ENCODE results near the gene ATP1A1. TPM values are rescaled to one million over a fixed set of nuclear protein-coding genes. Genes with fewer than 3 reads are reported as not detected.

Gene ATP1A1
- total RNA-seq, 8 experiments from 2014 or later: 84.7 to 209 (median 128) TPM

DNA sequence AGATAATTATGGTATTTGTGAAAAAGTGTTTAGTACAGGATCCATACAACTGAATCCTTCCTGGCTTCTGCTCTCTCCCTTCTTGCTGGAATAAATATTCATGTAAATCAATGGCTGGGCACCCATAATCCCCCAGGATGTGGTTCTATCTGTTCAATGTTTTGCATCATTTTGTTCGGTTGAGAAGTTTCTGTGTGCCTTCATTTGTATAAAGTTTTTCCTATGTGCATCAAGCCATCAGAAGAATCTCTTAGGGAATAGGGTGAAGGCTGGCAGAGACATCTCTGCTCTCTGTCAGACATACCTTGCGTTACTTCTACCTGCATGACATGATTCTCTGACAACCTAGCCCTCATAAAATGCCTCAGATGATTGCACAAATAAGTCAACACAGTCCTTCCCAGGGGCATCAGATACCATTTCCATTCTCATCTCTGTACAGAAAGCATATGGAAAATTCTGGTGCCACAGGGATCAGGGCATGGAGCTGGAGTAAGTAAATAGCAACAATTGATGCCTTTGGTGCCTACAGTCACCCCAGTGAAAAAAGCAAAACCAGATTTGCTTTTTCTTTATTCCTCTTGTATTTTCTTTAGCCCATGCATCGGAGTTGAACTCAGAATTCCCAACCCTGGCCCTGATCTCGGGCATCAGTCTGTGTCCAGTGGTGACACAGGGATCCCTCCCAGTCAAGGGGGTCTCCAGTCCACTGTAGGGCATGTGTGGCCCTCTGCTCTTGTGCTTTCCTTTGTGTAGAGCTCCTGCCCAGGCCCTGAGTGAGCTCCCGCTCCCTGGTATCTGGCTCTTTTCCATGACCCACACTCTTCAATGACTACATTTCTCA lies 39.7 kb upstream of the ATP1A1 start:
- in situ Hi-C loops (cut with MboI; ENCODE audit: low pct_unique_long_range_greater_than_20kb in 2 of 9, low sequenced_read_pairs in 9 of 9, unreplicated experiment in 9 of 9): no loop called here
- no peak for ATAC-seq (replicated peaks in 6 of 8)
- 20 to 100% (median 93%) methylated on average over 1 to 5 of the region's 5 CpGs; no CpG with 5 or more reads in 1 of the 10 experiments for WGBS, 10 experiments
- H3K4me1 ChIP-seq (replicated peaks in 1 of 2): peaks cover 25 to 27% of the 10 kb centered on the region in 2 donors
- H3K27ac ChIP-seq: no peak overlapping the region
- H3K4me3 ChIP-seq: no peak overlapping the region

DNA sequence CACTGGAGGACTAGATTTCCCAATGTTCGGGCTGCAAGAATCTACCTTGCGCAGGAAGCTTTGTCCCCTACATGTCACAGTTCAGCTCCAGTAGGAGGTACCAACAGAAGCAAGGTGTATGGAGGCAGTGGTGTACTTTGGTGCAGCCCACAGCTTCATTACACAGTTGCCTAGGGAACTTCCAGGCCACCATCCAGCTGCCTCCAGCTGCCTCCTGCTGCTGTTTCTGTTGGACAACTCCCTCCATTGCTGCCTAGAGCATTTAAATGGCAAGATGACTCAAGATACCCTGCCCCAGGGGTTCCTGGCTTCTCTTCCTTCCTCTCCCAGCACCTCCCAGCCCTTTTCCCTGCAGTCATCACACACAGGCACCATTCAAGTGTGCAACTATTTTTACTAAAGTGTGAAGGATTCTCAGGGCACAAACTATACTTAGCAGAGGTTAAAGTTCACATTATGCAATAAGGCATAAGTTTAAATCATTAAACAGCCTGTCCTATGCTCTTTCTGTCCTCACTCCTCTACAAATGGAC lies 39.0 kb upstream of the ATP1A1 start:
- in situ Hi-C loops (cut with MboI; ENCODE audit: low pct_unique_long_range_greater_than_20kb in 2 of 9, low sequenced_read_pairs in 9 of 9, unreplicated experiment in 9 of 9): no loop called here
- 80 to 100% (median 100%) methylated on average over 1 to 2 of the region's 2 CpGs; no CpG with 5 or more reads in 6 of the 10 experiments for WGBS, 10 experiments
- H3K27ac ChIP-seq: no peak overlapping the region

GRCh38 chr1:116334868-116335635 lies 38.0 kb upstream of the ATP1A1 start:
- peak in 5 of 8 experiments; percentile 16 to 71 (median 64) for ATAC-seq (replicated peaks in 6 of 8)
- H3K4me1 ChIP-seq (replicated peaks in 1 of 2): peaks cover 25 to 27% of the 10 kb centered on the region in 2 donors
- in situ Hi-C loops (cut with MboI; ENCODE audit: low pct_unique_long_range_greater_than_20kb in 2 of 9, low sequenced_read_pairs in 9 of 9, unreplicated experiment in 9 of 9): no loop called here
- H3K4me3 ChIP-seq: no peak overlapping the region
- H3K27ac ChIP-seq: no peak overlapping the region
- WGBS, 10 experiments: 53 to 86% (median 66%) methylated on average over 3 to 9 of the region's 9 CpGs; no CpG with 5 or more reads in 1 of the 10 experiments

More for the DNA sequence above, 39.0 kb upstream of the ATP1A1 start:
- Histone ChIP-seq H3K4me3 (no peak overlapping the region), H3K4me1 (replicated peaks in 1 of 2) (peaks cover 25 to 27% of the 10 kb centered on the region in 2 donors)
- peak in 6 of 8 experiments; percentile 43 to 98 (median 50) for ATAC-seq (replicated peaks in 6 of 8)

DNA sequence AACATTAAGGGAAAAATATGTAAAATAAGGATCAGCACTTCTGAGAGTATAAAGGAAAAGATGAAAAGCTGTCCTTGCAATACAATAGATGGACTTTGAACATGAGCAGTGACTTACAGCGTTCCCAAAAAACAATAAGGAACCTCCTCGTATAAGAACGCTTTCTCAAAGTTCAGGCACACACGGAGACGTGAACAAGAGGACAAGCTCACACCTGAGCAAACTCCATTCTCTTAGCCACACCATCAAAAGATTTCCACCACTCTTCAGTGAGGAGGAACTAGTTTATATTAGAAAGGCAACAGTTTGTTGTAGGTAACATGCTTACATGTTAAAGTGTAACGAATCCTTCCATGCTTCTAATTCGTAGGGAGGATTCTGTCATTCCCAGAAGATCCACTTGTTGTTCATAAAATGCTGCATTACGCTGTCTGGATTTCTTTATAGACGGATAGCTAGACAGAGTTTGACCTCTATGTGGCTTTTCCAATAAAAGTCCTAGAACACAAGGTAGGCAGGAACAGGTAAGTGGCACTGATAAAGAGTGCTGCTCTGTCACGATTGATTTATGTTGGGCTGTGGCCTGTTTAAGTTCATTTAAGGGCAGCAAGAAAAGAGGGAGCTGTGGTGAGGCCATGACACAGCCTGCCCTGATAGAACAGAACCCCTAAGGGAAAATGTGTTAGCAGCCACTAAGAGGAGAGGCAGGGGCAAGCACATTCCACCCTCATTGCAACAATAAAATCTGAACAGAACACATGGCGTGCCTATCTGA lies 37.0 kb upstream of the ATP1A1 start:
- Histone ChIP-seq H3K4me1 (replicated peaks in 1 of 2) (peaks cover 25 to 27% of the 10 kb centered on the region in 2 donors), H3K27ac (no peak overlapping the region), H3K4me3 (no peak overlapping the region)
- 69 to 100% (median 79%) methylated on average over 1 to 11 of the region's 11 CpGs for WGBS, 10 experiments
- no peak for ATAC-seq (replicated peaks in 6 of 8)
- in situ Hi-C loops (cut with MboI; ENCODE audit: low pct_unique_long_range_greater_than_20kb in 2 of 9, low sequenced_read_pairs in 9 of 9, unreplicated experiment in 9 of 9): no loop called here

GRCh38 chr1:116337398-116337797 lies 35.6 kb upstream of the ATP1A1 start:
- H3K4me3 ChIP-seq: no peak overlapping the region
- no peak for ATAC-seq (replicated peaks in 6 of 8)
- WGBS, 10 experiments: 61 to 98% (median 91%) methylated on average over 5 to 7 of the region's 7 CpGs; no CpG with 5 or more reads in 2 of the 10 experiments
- in situ Hi-C loops (cut with MboI; ENCODE audit: low pct_unique_long_range_greater_than_20kb in 2 of 9, low sequenced_read_pairs in 9 of 9, unreplicated experiment in 9 of 9): no loop called here
- peaks cover 21 to 23% of the 10 kb centered on the region in 2 donors for H3K4me1 ChIP-seq (replicated peaks in 1 of 2)
- no peak overlapping the region for H3K27ac ChIP-seq

- 29 to 100% (median 76%) methylated on average over 2 of the region's 2 CpGs; no CpG with 5 or more reads in 2 of the 10 experiments for WGBS, 10 experiments
- Histone ChIP-seq H3K4me1 (replicated peaks in 1 of 2) (peaks cover 17 to 19% of the 10 kb centered on the region in 2 donors), H3K4me3 (no peak overlapping the region), H3K27ac (no peak overlapping the region)
- no peak for ATAC-seq (replicated peaks in 6 of 8)
- in situ Hi-C loops (cut with MboI; ENCODE audit: low pct_unique_long_range_greater_than_20kb in 2 of 9, low sequenced_read_pairs in 9 of 9, unreplicated experiment in 9 of 9): no loop called here
Measured at GRCh38 chr1:116338400-116338799, 34.6 kb upstream of the ATP1A1 start.

DNA sequence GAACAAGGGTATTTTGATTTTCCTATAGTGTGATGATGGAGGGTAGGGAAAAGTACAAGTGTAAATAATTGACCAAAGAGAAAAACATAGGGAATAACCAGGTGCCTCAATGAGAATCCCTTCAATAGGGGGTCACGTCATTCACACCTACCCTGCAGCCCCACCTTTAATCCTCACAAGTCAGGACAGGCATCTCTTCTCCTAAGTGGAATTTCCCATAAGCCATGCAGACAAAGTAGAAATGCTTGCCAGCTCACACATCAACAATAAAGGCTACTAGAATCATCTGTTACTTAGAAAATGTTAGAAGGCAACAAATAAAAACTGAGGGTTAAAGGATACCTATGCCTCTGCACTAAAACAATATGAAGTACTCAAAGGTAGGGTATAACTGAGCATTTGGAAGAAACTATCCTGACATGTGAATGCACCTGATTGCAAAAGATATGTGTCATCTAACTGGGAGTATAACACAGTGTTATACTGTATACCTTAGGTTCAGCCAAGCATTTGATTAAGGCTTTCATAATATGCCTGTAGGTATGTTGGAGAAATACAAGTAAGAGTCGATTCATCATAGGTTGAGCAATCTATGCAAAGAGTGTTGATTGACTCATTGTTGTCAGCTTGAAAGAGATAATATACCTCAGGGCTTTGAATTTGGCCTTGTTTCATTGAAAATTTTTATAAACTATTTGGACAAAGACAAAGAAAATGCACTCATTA lies 32.4 kb upstream of the ATP1A1 start:
- no peak overlapping the region for H3K4me3 ChIP-seq
- ATAC-seq (replicated peaks in 6 of 8): peak in 2 of 8 experiments; percentile 63 to 72
- H3K4me1 ChIP-seq (replicated peaks in 1 of 2): peaks cover 9 to 15% of the 10 kb centered on the region in 2 donors
- WGBS, 10 experiments: 0 to 96% (median 52%) methylated on average over 1 to 2 of the region's 2 CpGs; no CpG with 5 or more reads in 2 of the 10 experiments
- no peak overlapping the region for H3K27ac ChIP-seq
- in situ Hi-C loops (cut with MboI; ENCODE audit: low pct_unique_long_range_greater_than_20kb in 2 of 9, low sequenced_read_pairs in 9 of 9, unreplicated experiment in 9 of 9): no loop called here

DNA sequence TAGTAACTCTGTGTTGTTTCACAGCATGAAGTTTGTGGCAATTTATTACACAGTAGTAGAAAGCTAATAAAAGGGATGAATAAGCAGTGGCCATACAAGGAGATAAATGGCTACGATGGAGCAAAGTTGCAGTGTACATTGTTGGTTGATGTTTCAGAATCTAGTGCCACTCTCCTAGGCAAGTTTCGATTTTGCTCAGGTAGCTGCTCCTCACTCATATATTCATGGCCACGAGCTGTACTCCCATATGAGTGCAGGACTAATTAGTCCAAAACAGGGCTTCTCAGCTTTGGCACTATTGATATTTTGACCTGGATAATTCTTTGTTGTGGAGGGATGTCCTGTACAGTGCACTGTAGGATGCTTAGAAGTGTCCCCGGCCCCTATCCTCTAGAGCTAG lies 30.0 kb upstream of the ATP1A1 start:
- ATAC-seq (replicated peaks in 6 of 8): no peak
- in situ Hi-C loops (cut with MboI; ENCODE audit: low pct_unique_long_range_greater_than_20kb in 2 of 9, low sequenced_read_pairs in 9 of 9, unreplicated experiment in 9 of 9): no loop called here
- 17 to 95% (median 80%) methylated on average over 1 to 4 of the region's 4 CpGs for WGBS, 10 experiments
- Histone ChIP-seq H3K4me1 (replicated peaks in 1 of 2) (peaks cover 12 to 28% of the 10 kb centered on the region in 2 donors), H3K27ac (no peak overlapping the region), H3K4me3 (no peak overlapping the region)

DNA sequence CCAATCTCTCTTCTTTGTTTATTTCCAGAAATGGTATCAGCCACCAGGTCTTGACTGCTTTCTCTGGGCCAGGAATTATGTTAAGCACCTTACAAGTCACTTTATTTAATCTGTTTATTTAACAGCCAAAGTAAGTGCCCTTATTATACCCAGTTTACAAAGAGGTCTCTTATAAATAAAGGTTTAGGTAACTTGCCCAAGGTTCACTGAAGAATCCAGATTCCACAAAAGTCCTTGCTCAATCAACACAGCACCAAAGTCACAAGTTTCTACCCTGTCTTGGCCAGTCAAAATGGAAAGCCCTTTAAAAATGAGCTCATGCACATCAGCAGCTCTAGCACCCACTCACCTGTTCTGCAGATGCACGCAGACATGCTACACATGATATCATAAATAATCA lies 28.0 kb upstream of the ATP1A1 start:
- no peak for ATAC-seq (replicated peaks in 6 of 8)
- H3K4me1 ChIP-seq (replicated peaks in 1 of 2): peaks cover 12 to 28% of the 10 kb centered on the region in 2 donors
- in situ Hi-C loops (cut with MboI; ENCODE audit: low pct_unique_long_range_greater_than_20kb in 2 of 9, low sequenced_read_pairs in 9 of 9, unreplicated experiment in 9 of 9): no loop called here
- 33 to 100% (median 85%) methylated on average over 1 of the region's 1 CpG; no CpG with 5 or more reads in 3 of the 10 experiments for WGBS, 10 experiments
- H3K4me3 ChIP-seq: no peak overlapping the region
- no peak overlapping the region for H3K27ac ChIP-seq

DNA sequence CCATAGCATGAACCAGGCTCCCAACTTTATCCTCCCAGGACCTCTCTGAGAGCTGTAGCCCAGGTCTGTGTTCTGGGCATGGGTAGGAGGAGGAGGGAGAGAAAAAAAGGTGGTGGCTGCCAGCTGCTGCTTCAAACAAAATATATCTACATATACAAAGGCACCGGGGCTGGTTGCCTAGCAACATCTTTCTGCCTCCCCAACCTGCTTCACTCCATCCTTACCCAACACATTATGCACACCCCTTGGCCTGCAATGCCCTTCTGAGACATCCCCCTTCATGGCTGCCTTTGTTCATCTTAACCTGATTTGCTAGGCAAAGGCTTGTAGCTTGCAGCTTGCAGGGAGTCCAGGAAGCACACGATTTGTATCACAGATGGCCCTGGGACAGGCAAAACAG lies 27.2 kb upstream of the ATP1A1 start:
- in situ Hi-C loops (cut with MboI; ENCODE audit: low pct_unique_long_range_greater_than_20kb in 2 of 9, low sequenced_read_pairs in 9 of 9, unreplicated experiment in 9 of 9): no loop called here
- H3K27ac ChIP-seq: peak overlapping the region in 1 of 2 donors; percentile 59
- ATAC-seq (replicated peaks in 6 of 8): peak in 6 of 8 experiments; percentile 28 to 98 (median 92)
- no peak overlapping the region for H3K4me3 ChIP-seq
- WGBS, 10 experiments: 0% methylated on average over 1 to 2 of the region's 2 CpGs; no CpG with 5 or more reads in 2 of the 10 experiments
- peaks cover 12 to 28% of the 10 kb centered on the region in 2 donors for H3K4me1 ChIP-seq (replicated peaks in 1 of 2)

DNA sequence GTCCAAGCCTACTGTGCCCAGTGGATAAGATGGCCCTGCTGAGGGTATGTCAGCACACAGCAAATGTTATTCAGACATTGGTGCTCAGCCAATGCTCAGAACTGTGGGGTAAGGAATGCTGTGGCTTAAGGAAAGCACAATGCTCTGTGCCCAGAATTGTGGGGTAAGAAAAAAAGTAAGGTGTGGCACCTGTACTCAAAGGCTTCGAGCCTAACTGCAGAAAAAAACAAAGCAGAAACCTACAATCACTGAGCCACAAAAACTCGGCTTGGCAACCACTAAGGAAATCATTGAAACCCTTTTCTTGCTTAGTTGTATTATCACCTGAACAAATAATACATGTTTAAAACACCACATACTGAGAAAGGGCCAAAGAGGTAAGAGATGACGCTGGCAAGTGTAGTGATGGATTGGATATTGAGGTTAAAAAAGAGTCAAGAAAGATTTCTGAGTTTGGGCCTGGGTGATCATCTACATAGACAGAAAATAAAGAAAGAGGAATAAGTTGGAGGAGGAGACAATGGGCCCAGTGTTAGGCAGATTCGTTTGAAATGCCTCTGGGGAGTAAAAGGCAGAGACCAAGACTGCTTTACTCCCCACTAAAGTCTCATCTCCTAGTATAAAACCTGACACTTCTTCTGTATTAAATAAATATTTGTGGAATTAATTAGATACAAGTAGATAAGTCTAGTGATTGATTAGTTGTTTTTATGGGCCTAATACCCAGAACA lies 25.9 kb upstream of the ATP1A1 start:
- H3K4me1 ChIP-seq (replicated peaks in 1 of 2): peaks cover 12 to 28% of the 10 kb centered on the region in 2 donors
- no peak overlapping the region for H3K4me3 ChIP-seq
- H3K27ac ChIP-seq: no peak overlapping the region
- in situ Hi-C loops (cut with MboI; ENCODE audit: low pct_unique_long_range_greater_than_20kb in 2 of 9, low sequenced_read_pairs in 9 of 9, unreplicated experiment in 9 of 9): no loop called here
- peak in 1 of 8 experiments; percentile 15 for ATAC-seq (replicated peaks in 6 of 8)
- 0 to 83% (median 39%) methylated on average over 1 to 4 of the region's 4 CpGs for WGBS, 10 experiments

Measured in motor neuron (in vitro differentiated cells).